SK-MEL-5 (cell line): Measurements from ENCODE around the gene TRPT1. TPM values are rescaled to one million over a fixed set of nuclear protein-coding genes. Genes with fewer than 3 reads are reported as not detected.
A peak's percentile ranks its signal among the peaks of the same experiment; 100 is the strongest.

ENCODE experiments used
- DNase-seq: peaks from one replicate; pipeline ENCODE4 v3.0.0-alpha.2; 2016; ENCODE audit warnings: low read depth, low spot score
- in situ Hi-C: cut with HindIII; loops from 2 replicates; pipeline ENCODE4 v1.10.0; 2016; ENCODE audit warnings: low sequenced_read_pairs, high pct_unique_total_duplicates, low pct_unique_long_range_greater_than_20kb
- total RNA-seq: library from RNA; depleted of rRNA; stranded (reverse); fragments of >200 nt; shearing (Covaris generic); gene quantifications from 2 replicates; pipeline ENCODE4 v1.2.3, GENCODE V29; 2014

Gene TRPT1
- total RNA-seq, 1 experiment from 2014 or later, result 30.7 TPM

DNA sequence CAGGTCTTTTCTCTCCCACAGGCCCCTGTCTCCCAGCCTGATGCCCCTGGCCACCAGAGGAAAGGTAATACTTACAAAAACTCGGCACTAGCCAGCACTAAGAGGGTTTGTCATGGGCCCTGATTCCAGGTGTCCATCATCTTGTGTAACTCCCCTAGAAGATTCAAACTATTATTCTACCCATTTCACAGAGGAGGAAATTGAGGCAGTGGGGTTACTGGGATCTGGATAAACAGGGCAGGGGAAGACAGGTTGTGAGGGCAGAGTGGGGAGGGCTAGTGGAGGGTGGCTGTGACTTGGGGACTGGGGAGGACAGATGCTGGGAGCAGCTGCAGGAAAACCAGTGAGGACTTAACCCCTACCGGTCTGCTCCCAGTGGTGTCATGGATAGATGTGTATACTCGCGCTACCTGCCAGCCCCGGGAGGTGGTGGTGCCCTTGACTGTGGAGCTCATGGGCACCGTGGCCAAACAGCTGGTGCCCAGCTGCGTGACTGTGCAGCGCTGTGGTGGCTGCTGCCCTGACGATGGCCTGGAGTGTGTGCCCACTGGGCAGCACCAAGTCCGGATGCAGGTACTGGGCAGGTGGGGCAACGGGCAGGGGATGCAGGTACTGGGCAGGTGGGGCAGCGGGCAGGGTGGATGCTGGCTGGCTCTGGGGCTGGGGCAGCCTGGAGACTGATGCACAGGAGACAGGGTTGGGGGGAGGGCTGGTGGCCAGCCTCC lies 9.6 kb upstream of the TRPT1 start:
- no peak for DNase-seq

DNA sequence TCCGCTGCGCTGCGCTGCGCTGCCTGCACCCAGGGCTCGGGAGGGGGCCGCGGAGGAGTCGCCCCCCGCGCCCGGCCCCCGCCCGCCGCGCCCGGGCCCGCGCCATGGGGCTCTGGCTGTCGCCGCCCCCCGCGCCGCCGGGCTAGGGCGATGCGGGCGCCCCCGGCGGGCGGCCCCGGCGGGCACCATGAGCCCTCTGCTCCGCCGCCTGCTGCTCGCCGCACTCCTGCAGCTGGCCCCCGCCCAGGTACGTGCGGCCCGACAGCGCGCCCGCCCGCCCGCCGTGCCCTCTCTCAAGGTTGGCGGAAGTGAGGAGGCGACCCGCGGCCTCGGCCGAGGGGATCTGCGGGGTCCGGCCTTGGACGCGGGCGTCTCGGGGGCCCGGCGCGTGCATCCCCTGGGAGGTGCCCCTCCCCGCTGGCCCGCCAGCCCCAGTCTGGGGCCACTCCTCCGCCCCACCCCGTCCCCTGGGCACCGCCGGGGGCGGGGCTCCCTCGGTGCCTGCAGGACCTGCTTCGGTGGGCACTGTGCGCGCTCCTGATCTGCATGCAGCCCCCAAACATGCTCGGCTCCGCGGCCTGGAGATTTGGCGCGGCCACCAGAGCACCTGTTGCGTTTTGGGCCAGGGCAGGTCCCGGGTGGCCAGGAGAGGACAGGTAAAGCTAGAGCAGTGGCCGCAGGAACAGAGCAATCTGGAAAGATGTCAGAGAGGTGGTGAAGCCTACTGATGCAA lies 8.8 kb upstream of the TRPT1 start:
- no peak for DNase-seq
- in situ Hi-C loops, result no loop called here

More for the DNA sequence above, 9.6 kb upstream of the TRPT1 start:
- in situ Hi-C loops, result no loop called here

- peak; percentile 55 for DNase-seq
- in situ Hi-C loops, result no loop called here
Measured at GRCh38 chr11:64233913-64234586, 8.1 kb upstream of the TRPT1 start, which contains the start of gene VEGFB. Gene VEGFB (plus strand): TSS chr11:64234584. CDS start chr11:64234834, 250 bp downstream.

- in situ Hi-C loops, result no loop called here
- no peak for DNase-seq
Measured at GRCh38 chr11:64232967-64233315, 7.0 kb upstream of the TRPT1 start.

DNA sequence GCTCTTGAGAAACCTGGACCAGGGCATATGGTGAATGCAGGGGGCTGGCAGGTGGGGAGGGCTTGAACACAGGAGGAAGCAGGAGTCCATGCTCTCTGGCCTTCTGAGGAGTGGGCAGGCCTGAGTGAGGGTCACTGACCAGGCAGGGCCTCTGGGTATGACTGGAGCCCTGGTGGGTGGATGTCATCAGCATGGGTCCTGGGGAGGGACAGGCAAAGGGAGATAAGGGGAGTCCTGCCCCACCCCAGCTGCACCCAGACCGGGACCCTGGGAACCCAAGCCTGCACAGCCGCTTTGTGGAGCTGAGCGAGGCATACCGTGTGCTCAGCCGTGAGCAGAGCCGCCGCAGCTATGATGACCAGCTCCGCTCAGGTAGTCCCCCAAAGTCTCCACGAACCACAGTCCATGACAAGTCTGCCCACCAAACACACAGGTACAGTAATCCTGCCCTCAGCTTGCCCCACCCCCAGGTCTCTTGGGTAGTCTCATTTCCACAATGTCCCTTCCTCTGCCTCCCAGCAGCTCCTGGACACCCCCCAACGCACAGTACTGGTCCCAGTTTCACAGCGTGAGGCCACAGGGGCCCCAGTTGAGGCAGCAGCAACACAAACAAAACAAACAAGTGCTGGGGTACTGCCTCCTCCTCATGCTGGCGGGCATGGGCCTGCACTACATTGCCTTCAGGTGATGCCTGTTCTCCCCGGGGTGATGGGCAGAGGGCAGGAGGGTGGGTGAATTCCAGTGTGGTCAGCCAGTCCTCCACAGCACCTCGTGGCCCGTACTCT lies 6.4 kb upstream of the TRPT1 start:
- no peak for DNase-seq
- in situ Hi-C loops, result no loop called here

DNA sequence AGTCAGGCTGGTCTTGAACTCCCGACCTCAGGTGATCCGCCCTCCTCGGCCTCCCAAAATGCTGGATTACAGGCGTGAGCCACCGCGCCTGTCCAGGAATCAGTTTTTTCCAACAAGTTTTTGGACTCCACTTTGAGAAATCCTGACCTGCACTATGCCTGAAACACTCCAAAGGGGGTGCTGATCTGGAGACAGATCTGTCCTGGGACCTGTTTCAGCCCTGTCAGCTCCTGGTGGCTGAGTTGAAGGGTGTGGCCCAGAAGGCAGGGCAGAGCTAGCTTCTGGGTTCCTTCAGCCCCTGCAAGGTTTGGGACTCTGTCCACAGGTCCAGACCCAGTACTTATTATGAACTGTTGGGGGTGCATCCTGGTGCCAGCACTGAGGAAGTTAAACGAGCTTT lies 5.6 kb upstream of the TRPT1 start:
- in situ Hi-C loops, result no loop called here
- no peak for DNase-seq

GRCh38 chr11:64230985-64231365 lies 5.0 kb upstream of the TRPT1 start:
- no peak for DNase-seq
- in situ Hi-C loops, result no loop called here

DNA sequence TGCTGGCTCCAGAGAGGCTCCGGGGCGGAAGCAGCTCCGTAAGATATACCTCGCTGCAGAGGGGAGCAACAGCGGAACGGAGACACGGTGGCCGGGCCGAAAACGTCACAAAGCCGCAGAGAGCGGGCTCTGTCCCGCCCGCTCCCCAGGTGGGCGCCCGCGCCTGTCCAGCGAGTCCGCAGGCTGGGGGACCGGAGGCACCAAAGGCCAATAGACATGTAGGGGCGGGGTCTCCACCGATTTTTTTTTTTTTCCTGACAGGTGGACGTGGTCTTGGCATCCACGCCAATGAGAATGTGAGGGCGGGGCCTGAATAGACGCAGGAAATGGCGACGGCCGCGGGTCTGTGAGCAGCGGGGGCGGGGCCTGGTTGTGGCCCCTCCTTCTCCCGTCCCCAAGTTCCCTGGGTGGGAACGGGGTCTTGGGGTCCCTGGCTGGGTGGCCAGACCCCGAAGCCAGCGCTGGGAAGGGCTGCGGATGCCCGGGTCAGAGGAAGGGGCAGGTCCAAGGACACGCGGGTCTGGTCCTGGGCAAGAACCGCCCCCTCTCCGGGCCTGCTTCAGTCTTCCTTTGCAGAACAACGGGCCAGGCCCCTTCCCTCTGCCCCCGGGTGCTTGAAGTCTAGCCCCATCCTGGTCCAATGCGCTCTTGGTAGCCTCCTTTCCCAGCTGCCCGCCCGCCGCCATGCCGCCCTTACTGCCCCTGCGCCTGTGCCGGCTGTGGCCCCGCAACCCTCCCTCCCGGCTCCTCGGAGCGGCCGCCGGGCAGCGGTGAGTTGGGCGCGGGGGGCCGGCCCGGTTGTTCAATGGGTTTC lies 4.4 kb upstream of the TRPT1 start, which contains the start of gene DNAJC4:
TSS of gene DNAJC4 (plus strand) at position 378 of the 814 bp plus-strand sequence. CDS start at position 685, 307 bp downstream.
- in situ Hi-C loops, result no loop called here

GRCh38 chr11:64229744-64230170 lies 3.8 kb upstream of the TRPT1 start:
- DNase-seq, result no peak
- in situ Hi-C loops, result no loop called here

More for the DNA sequence above, 4.4 kb upstream of the TRPT1 start, which contains the start of gene DNAJC4:
- DNase-seq, result peak; percentile 91

GRCh38 chr11:64229090-64229743 lies 3.2 kb upstream of the TRPT1 start:
- in situ Hi-C loops, result no loop called here
- DNase-seq, result no peak

GRCh38 chr11:64227405-64227956 lies 1.5 kb upstream of the TRPT1 start:
- in situ Hi-C loops, result no loop called here
- no peak for DNase-seq

DNA sequence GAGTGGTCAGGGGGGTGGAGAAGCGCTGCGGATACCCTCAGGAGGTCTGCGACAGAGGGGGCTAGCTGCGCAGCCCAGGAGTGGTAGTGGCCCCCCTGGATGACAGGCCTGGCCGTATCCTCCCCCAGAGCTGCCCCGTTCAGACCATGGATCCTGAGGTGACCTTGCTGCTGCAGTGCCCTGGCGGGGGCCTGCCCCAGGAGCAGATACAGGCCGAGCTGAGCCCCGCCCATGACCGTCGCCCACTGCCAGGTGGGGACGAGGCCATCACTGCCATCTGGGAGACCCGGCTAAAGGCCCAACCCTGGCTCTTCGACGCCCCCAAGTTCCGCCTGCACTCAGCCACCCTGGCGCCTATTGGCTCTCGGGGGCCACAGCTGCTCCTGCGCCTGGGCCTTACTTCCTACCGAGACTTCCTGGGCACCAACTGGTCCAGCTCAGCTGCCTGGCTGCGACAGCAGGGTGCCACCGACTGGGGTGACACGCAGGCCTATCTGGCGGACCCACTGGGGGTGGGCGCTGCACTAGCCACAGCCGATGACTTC lies 593 bp upstream of the TRPT1 start:
- DNase-seq, result no peak
- in situ Hi-C loops, result no loop called here

DNA sequence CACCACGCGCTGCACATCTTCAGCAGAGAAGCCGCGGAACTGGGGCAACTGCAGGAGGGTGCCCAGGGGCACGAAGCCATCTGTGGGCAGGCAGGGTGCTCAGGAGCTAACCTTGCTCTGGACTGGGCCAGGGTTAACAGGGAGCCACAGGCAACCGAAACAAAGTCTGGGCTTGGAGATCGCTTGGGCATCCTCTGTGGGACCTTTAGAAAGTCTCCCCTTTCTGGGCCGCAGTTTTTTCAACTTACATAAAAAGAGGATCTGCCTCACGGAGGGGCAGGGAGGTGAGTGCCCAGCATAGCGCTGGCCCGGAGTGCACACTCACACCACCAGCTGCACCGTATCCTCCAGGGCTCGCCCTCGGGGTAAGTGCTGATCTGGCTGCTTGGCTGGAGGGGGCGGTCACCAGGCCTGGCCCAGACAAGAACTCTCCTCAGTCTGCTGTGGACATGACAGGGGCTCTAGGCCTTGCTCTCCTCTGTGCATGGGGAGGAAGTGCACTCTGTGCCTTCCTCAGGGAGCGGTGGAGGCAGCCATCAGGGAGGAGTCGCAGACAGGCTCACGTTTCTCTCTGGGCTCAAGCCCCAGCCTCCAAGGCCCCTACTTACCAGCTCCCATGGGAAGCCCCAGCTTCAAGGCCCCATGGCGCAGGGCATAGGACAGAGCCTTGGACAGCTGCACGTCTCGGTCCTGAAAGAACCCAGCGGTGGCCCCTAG lies 937 bp downstream of the TRPT1 start:
- in situ Hi-C loops, result no loop called here
- DNase-seq, result no peak

DNA sequence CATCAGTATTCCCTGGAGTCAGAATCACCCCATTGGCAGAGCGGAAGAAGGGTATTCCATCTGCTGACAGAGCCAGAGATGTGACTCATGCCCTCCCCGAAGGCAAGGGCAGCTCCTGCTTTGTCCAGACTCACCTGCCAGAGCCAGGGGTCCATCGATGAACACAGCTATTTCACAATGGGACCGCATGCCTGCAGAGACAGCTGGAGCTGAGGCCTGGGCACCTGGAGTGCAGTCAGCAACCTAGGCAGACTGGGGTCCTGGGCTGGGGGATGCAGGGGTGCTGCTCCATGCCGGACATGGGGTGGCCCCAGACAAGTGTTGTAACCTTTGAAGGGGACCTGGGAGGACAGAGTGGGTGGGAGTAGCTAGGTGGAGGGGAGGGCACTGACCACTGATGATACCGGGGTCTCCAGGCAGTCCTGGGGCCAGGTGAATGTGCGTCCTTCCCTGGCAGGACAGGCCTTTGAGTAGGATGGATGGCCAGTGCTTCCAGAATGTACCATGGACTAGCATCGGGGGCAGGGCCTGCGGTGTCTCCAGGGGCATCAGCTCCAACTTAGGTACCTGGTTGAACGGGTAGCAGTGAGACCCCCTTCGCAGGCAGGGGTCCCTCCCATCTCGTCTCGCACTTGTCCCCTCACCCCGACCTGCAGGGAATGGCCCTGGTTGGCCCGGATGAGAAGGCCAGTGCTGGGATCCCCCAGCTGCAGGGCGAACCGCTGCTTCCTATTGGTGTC lies 1.7 kb downstream of the TRPT1 start:
- no peak for DNase-seq
- in situ Hi-C loops, result no loop called here
